Parathyroid adenoma (tissue), 2 donors: ENCODE results near the gene MYLK.

Experiments
- H2AFZ ChIP-seq: fragments of 300-600 bp; sonication (generic); one replicate; pipeline ENCODE4 v1.7.0; 2017; ENCODE audit warnings: antibody characterized with exemption, mild to moderate bottlenecking
- H3K27ac ChIP-seq: fragments of 300-600 bp; sonication (generic); one replicate; pipeline ENCODE4 v1.7.0; 2017
- H3K27me3 ChIP-seq: fragments of 300-600 bp; sonication (generic); one replicate; pipeline ENCODE4 v1.7.0; 2017; ENCODE audit warnings: low read length; ENCODE audit not compliant: control insufficient read depth, insufficient read depth
- H3K36me3 ChIP-seq: fragments of 300-600 bp; sonication (generic); one replicate; pipeline ENCODE4 v1.7.0; 2017; ENCODE audit warnings: low read length; ENCODE audit not compliant: control insufficient read depth, insufficient read depth
- H3K4me1 ChIP-seq: fragments of 300-600 bp; sonication (generic); one replicate; pipeline ENCODE4 v1.7.0; 2017; ENCODE audit warnings: control low read depth
- H3K4me2 ChIP-seq: fragments of 300-600 bp; sonication (generic); one replicate; pipeline ENCODE4 v1.7.0; 2017; ENCODE audit warnings: low read length
- H3K4me3 ChIP-seq: fragments of 300-600 bp; sonication (generic); one replicate; pipeline ENCODE4 v1.7.0; 2017; ENCODE audit warnings: low read depth, low read length
- H3K79me2 ChIP-seq: fragments of 300-600 bp; sonication (generic); one replicate; pipeline ENCODE4 v1.7.0; 2017; ENCODE audit warnings: control low read depth
- H3K9ac ChIP-seq: fragments of 300-600 bp; sonication (generic); one replicate; pipeline ENCODE4 v1.7.0; 2017; ENCODE audit warnings: mild to moderate bottlenecking
- H3K9me3 ChIP-seq: fragments of 300-600 bp; sonication (generic); one replicate; pipeline ENCODE4 v1.7.0; 2017; ENCODE audit warnings: low read length; ENCODE audit not compliant: control insufficient read depth
- TF ChIP-seq, protein P1 (sequence below): fragments of 300-600 bp; sonication (generic); IDR thresholded peaks from one replicate; pipeline ENCODE4 v1.7.0; 2017; ENCODE audit warnings: antibody characterized with exemption, mild to moderate bottlenecking
- donor health status: primary hyperparathyroidism.

The MYLK gene

DNA sequence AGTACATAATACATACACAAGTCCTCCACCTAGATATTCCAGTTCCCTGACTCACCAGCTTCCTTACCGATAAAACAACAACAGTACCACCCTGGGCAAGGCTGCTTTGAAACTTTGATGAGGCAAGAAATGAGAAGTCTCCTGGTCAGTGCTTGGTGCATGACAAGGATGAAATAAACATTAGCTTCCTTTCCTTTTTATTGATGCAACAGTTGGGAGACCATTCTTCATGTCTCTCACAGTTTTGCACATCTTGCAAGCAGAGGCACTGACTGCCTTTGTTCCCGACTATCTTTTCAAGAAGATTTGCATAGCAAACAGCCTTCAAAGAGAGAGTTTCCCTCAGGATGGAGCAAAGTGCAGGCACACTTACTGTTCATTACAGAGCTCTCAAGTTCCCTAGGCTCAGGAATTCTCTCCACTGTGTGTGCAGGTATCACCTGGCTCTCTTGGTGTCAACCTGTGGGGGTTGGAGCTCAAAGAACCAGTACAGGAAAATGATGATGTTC, 65.2 kb downstream of the MYLK start:
- Histone ChIP-seq H3K9me3 (no peaks in the 10 kb centered on the region), H3K9ac (no peak overlapping the region), H3K4me2 (no peak overlapping the region), H3K4me1 (no peaks in the 10 kb centered on the region), H3K27ac (no peak overlapping the region), H3K27me3 (no peaks in the 10 kb centered on the region), H3K4me3 (no peak overlapping the region), H3K36me3 (no peaks in the 10 kb centered on the region), H2AFZ (no peak overlapping the region), H3K79me2 (no peaks in the 10 kb centered on the region)
- TF ChIP-seq, protein P1, sequence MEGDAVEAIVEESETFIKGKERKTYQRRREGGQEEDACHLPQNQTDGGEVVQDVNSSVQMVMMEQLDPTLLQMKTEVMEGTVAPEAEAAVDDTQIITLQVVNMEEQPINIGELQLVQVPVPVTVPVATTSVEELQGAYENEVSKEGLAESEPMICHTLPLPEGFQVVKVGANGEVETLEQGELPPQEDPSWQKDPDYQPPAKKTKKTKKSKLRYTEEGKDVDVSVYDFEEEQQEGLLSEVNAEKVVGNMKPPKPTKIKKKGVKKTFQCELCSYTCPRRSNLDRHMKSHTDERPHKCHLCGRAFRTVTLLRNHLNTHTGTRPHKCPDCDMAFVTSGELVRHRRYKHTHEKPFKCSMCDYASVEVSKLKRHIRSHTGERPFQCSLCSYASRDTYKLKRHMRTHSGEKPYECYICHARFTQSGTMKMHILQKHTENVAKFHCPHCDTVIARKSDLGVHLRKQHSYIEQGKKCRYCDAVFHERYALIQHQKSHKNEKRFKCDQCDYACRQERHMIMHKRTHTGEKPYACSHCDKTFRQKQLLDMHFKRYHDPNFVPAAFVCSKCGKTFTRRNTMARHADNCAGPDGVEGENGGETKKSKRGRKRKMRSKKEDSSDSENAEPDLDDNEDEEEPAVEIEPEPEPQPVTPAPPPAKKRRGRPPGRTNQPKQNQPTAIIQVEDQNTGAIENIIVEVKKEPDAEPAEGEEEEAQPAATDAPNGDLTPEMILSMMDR = no peak

DNA sequence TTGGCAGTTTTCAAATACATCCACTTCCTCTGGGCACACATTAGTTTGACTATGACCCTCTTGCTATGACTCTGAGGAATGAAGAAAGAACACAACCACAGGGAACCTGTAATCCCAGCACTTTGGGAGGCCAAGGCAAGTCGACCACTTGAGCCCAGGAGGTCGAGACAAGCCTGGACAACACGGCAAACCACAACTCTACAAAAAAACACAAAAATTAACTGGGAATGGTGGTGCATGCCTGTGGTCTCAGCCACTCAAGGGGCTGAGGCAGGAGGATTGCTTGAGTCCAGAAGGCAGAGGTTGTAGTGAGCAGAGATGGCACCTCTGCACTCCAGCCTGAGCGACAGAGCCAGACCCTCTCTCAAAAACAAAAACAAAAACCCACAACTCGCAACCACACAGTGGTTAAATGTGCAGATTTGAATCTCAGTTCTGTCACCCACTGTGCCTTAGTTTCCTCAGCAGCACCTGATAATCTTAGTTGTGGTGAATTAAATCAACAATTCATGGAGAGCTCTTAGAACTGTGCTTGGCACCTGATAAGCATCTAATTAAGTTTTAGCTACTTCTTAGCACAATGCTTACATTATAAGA, 65.7 kb downstream of the MYLK start:
- TF ChIP-seq, protein P1 = no peak
- Histone ChIP-seq H2AFZ (no peak overlapping the region), H3K4me2 (no peak overlapping the region), H3K9me3 (no peaks in the 10 kb centered on the region), H3K9ac (no peak overlapping the region), H3K27me3 (no peaks in the 10 kb centered on the region), H3K79me2 (no peaks in the 10 kb centered on the region), H3K36me3 (no peaks in the 10 kb centered on the region), H3K4me3 (no peak overlapping the region), H3K27ac (no peak overlapping the region), H3K4me1 (no peaks in the 10 kb centered on the region)

DNA sequence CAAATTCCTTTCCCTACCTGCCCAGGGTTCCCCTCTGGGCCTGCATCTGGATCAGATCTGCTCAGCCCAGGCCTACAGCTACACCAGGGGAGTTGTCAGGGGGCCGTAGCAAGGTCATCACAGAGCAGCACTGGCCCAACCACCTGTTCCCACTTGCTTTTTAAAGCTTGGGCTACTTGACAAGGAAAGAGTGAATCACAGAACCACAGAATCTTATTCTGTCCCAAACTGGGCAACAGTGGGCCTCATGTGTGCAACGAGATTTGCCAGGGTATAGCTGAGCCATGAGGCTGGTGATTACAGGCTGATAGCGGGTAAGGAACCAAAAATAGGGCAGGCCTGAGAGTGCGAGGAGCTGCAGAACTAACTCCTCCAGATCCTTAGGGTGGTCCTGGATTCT, 66.7 kb downstream of the MYLK start:
- Histone ChIP-seq H3K27me3 (no peaks in the 10 kb centered on the region), H3K4me1 (no peaks in the 10 kb centered on the region), H3K9ac (no peak overlapping the region), H2AFZ (no peak overlapping the region), H3K27ac (no peak overlapping the region), H3K4me3 (no peak overlapping the region), H3K36me3 (no peaks in the 10 kb centered on the region), H3K9me3 (no peaks in the 10 kb centered on the region), H3K79me2 (no peaks in the 10 kb centered on the region), H3K4me2 (no peak overlapping the region)
- TF ChIP-seq, protein P1 = no peak

DNA sequence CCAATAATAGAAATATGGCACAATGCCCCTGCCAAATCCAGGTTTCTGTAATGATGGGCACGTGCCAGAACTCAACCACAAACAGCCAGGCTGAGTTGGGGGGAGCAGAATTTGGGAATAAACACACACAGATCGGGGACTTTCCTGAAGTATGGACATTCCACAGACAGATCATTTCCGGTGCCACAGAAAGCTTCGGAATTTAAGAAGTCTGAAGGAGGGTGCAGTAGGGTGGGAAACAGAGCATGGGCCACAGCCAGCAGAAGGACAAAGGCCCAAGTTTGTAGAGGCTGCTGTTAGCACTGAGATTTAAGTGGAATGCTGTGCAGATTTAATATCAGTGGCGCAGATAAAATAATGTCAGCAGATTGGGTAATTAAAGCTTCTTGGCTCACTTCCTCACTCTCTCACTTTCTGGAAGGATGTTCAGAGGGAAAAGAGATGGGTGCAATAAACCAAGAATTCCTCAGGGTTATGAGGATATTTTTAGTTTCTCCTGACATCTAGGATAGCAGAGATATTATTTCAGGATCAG, 67.4 kb downstream of the MYLK start:
- H3K79me2 ChIP-seq = no peaks in the 10 kb centered on the region
- no peaks in the 10 kb centered on the region for H3K4me1 ChIP-seq
- H2AFZ ChIP-seq = peak overlapping the region; percentile 10
- H3K36me3 ChIP-seq = no peaks in the 10 kb centered on the region
- H3K27ac ChIP-seq = no peak overlapping the region
- no peak overlapping the region for H3K4me2 ChIP-seq
- H3K4me3 ChIP-seq = no peak overlapping the region
- no peak overlapping the region for H3K9ac ChIP-seq
- H3K27me3 ChIP-seq = no peaks in the 10 kb centered on the region
- TF ChIP-seq, protein P1 = no peak
- no peaks in the 10 kb centered on the region for H3K9me3 ChIP-seq

DNA sequence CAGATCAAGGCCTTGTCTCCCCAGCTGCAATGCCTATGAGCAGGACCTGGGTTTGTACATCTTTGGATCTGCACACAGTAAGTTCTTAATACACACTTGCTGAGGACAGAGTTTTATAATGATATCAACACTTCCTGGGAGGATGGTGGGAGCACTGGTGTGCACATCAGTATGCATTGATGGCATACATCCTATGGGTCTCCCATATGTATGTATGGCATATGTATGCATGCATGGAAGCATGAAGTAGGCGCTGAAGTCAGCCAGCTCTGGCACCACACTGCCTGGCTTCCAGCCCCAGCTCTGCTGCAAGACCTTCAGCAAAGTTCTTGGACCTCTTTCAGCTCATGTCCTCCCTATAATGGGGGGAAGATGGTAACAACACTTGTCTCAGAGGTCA, 68.2 kb downstream of the MYLK start:
- Histone ChIP-seq H3K9ac (no peak overlapping the region), H3K27me3 (no peaks in the 10 kb centered on the region), H3K4me3 (no peak overlapping the region), H3K79me2 (no peaks in the 10 kb centered on the region), H3K9me3 (no peaks in the 10 kb centered on the region), H3K27ac (no peak overlapping the region), H2AFZ (no peak overlapping the region), H3K4me1 (no peaks in the 10 kb centered on the region), H3K4me2 (no peak overlapping the region), H3K36me3 (no peaks in the 10 kb centered on the region)
- TF ChIP-seq, protein P1 = no peak
